GM23338 (cell line): ENCODE data around the gene CAMSAP1. TPM values are rescaled to one million over a fixed set of nuclear protein-coding genes. Genes with fewer than 3 reads are reported as not detected.
A peak's percentile ranks its signal among the peaks of the same experiment; 100 is the strongest.

Experiments
- ATAC-seq: fragments of 200-7000 bp; cut with Tn5 transposase; 3 replicates; pipeline ENCODE4 v1.9.1; 2020
- DNase-seq: peaks from one replicate; pipeline ENCODE4 v3.0.0-alpha.2; 2015; ENCODE audit warnings: low spot score
- H2AFZ ChIP-seq: fragments of 200-600 bp; sonication (generic); 2 replicates; pipeline ENCODE4 v1.8.0; 2016; ENCODE audit warnings: antibody characterized with exemption, mild to moderate bottlenecking, moderate library complexity
- H3F3A ChIP-seq: fragments of 200-600 bp; sonication (generic); replicated peaks from 2 replicates; pipeline ENCODE4 v1.8.0; 2017; ENCODE audit warnings: antibody characterized with exemption, mixed run types, low read depth
- H3K27ac ChIP-seq: fragments of 200-600 bp; sonication (generic); 2 replicates; pipeline ENCODE4 v1.6.1; 2016; ENCODE audit warnings: low read depth
- H3K27me3 ChIP-seq: fragments of 200-600 bp; sonication (generic); 2 replicates; pipeline ENCODE4 v1.8.0; 2016; ENCODE audit warnings: mild to moderate bottlenecking, mixed run types, moderate library complexity; ENCODE audit not compliant: insufficient read depth
- H3K36me3 ChIP-seq: fragments of 200-600 bp; sonication (generic); 2 replicates; pipeline ENCODE4 v1.8.0; 2016; ENCODE audit warnings: mild to moderate bottlenecking; ENCODE audit not compliant: insufficient read depth
- H3K4me1 ChIP-seq: fragments of 200-600 bp; sonication (generic); 2 replicates; pipeline ENCODE4 v1.8.0; 2016; ENCODE audit warnings: mild to moderate bottlenecking, moderate library complexity; ENCODE audit not compliant: insufficient read depth
- H3K4me2 ChIP-seq: fragments of 200-600 bp; sonication (generic); 2 replicates; pipeline ENCODE4 v1.7.1; 2017; ENCODE audit warnings: mixed run types
- H3K4me3 ChIP-seq: fragments of 200-600 bp; sonication (generic); 2 replicates; pipeline ENCODE4 v1.6.1; 2016; ENCODE audit warnings: mixed run types
- H3K79me2 ChIP-seq: fragments of 200-600 bp; sonication (generic); replicated peaks from 2 replicates; pipeline ENCODE4 v1.8.0; 2017; ENCODE audit warnings: mild to moderate bottlenecking; ENCODE audit not compliant: insufficient read depth
- H3K9me2 ChIP-seq: fragments of 200-600 bp; sonication (generic); 2 replicates; pipeline ENCODE4 v1.8.0; 2017; ENCODE audit not compliant: insufficient read depth
- H4K20me1 ChIP-seq: fragments of 200-600 bp; sonication (generic); replicated peaks from 2 replicates; pipeline ENCODE4 v1.8.0; 2017; ENCODE audit warnings: mild to moderate bottlenecking; ENCODE audit not compliant: insufficient read depth
- H3K27ac Mint-ChIP-seq: 2 replicates; pipeline ENCODE4 v1.8.0; 2020; ENCODE audit warnings: inconsistent platforms, mild to moderate bottlenecking, moderate library complexity, mixed read lengths
- H3K27me3 Mint-ChIP-seq: 3 replicates; pipeline ENCODE4 v1.8.0; 2022; ENCODE audit warnings: low read depth, mild to moderate bottlenecking, moderate library complexity, mixed read lengths, inconsistent platforms; ENCODE audit not compliant: insufficient read depth, poor library complexity
- H3K36me3 Mint-ChIP-seq: 3 replicates; pipeline ENCODE4 v1.8.0; 2021; ENCODE audit warnings: low read depth, mild to moderate bottlenecking, inconsistent platforms, moderate library complexity, mixed read lengths
- H3K4me1 Mint-ChIP-seq: 3 replicates; pipeline ENCODE4 v1.8.0; 2020; ENCODE audit warnings: mild to moderate bottlenecking, inconsistent platforms, mixed read lengths
- H3K4me3 Mint-ChIP-seq: 3 replicates; pipeline ENCODE4 v1.8.0; 2021; ENCODE audit warnings: moderate library complexity, mild to moderate bottlenecking, inconsistent platforms, mixed read lengths
- H3K9me3 Mint-ChIP-seq: 3 replicates; pipeline ENCODE4 v1.8.0; 2020; ENCODE audit warnings: moderate library complexity, mild to moderate bottlenecking, inconsistent platforms, mixed read lengths
- CREB1 ChIP-seq: fragments of 250-450 bp; sonication (Bioruptor Pico); IDR thresholded peaks from 2 replicates; pipeline ENCODE4 v1.5.0; 2020; ENCODE audit warnings: low read depth, mild to moderate bottlenecking, moderate library complexity
- EZH2 ChIP-seq: fragments of 200-600 bp; sonication (generic); IDR thresholded peaks from one replicate; pipeline ENCODE4 v1.8.0; 2017; ENCODE audit warnings: antibody characterized with exemption, mild to moderate bottlenecking, low read depth; ENCODE audit not compliant: unreplicated experiment
- EZH2phosphoT487 ChIP-seq: fragments of 200-600 bp; sonication (generic); IDR thresholded peaks from one replicate; pipeline ENCODE4 v1.8.1; 2018; ENCODE audit warnings: antibody characterized with exemption; ENCODE audit not compliant: unreplicated experiment
- JUNB ChIP-seq: IDR thresholded peaks from one replicate; pipeline ENCODE4 v1.6.1; 2016; ENCODE audit warnings: antibody characterized with exemption; ENCODE audit not compliant: unreplicated experiment
- NANOG ChIP-seq: IDR thresholded peaks from 2 replicates; pipeline ENCODE4 v1.6.1; 2016; ENCODE audit warnings: antibody characterized with exemption, borderline replicate concordance
- POLR2AphosphoS5 ChIP-seq: IDR thresholded peaks from 2 replicates; pipeline ENCODE4 v1.6.1; 2016; ENCODE audit warnings: antibody characterized with exemption, low read depth
- STAT1 ChIP-seq: IDR thresholded peaks from one replicate; pipeline ENCODE4 v1.6.1; 2016; ENCODE audit warnings: antibody characterized with exemption; ENCODE audit not compliant: unreplicated experiment
- ZNF114 ChIP-seq: fragments of 250-450 bp; sonication (Bioruptor Pico); IDR thresholded peaks from 2 replicates; pipeline ENCODE4 v1.5.0; 2020; ENCODE audit warnings: mild to moderate bottlenecking, moderate library complexity
- ZNF331 ChIP-seq: fragments of 250-450 bp; sonication (Bioruptor Pico); IDR thresholded peaks from 2 replicates; pipeline ENCODE4 v1.5.0; 2020; ENCODE audit warnings: low read depth, mild to moderate bottlenecking, moderate library complexity
- polyA plus RNA-seq: library from polyadenylated mRNA; unstranded; fragments of >200 nt; fragmentation: Nextera tagmentation; extraction: Ambion mirVana; gene quantifications from 2 replicates; pipeline ENCODE4 v1.2.1, GENCODE V29; 2016
- total RNA-seq: library from RNA; depleted of rRNA; stranded (reverse); fragments of >200 nt; shearing (Covaris generic); gene quantifications from 2 replicates; pipeline ENCODE4 v1.2.3, GENCODE V29; 2014
- TF ChIP-seq, protein P1 (sequence below), 2 experiments: fragments of 200-600 bp in 1 of 2; sonication (generic) in 1 of 2; conservative IDR thresholded peaks; 2 replicates each; pipeline versions ENCODE4 v1.5.1 to v1.6.1; 2016 to 2017; ENCODE audit warnings: antibody characterized with exemption in 2 of 2, low read depth in 2 of 2, mild to moderate bottlenecking in 2 of 2, moderate library complexity in 1 of 2
- TF ChIP-seq, protein P2 (sequence below): fragments of 250-450 bp; sonication (Bioruptor Pico); IDR thresholded peaks from 2 replicates; pipeline ENCODE4 v1.5.0; 2020; ENCODE audit warnings: mild to moderate bottlenecking, moderate library complexity
- TF ChIP-seq, protein P3 (sequence below): IDR thresholded peaks from 2 replicates; pipeline ENCODE4 v1.6.1; 2016; ENCODE audit warnings: antibody characterized with exemption
- TF ChIP-seq, protein P4 (sequence below): IDR thresholded peaks from one replicate; pipeline ENCODE4 v1.6.1; 2018; ENCODE audit warnings: antibody characterized with exemption; ENCODE audit not compliant: unreplicated experiment

Gene CAMSAP1
- total and polyA plus RNA-seq, 2 experiments from 2014 or later, result 6.9 to 75.4 TPM

DNA sequence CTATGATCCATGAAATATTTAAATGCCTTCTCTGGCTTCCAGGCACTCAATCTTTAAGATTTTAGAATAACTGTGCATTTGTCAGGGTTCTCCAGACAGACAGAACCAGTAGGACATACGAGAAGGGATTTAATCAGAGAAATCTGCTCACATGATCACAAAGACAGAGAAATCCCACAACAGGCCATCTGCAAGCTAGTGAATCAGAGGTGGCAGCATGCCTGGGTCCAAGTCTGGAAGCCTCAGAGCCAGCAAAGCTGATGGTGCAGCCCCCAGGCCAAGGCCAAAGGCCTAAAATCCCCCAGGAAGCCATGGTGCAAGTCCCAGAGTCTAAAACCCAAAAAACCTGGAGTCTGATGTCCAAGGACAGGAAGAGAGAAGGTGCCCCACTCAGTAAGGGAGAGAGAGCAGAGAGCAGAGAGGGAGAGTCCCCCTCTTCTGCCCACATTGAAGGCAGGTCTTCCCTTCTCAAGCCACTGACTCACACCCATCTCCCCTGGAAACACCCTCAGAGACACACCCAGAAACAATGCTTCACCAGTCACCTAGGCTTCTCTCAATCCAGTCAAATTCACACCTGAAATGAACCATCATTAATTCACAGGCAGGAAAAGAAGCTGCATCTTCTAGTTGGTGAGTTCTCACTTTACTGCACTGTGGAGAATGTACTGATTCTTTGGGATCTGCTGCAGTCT, 48.7 kb downstream of the CAMSAP1 start:
- Histone ChIP-seq H3K4me3 (no peak overlapping the region), H3K27me3 (no peaks in the 10 kb centered on the region), H3K4me1 (no peaks in the 10 kb centered on the region), H3F3A (no peaks in the 10 kb centered on the region), H3K4me2 (no peak overlapping the region), H3K79me2 (peaks cover 84% of the 10 kb centered on the region), H3K9me2 (no peaks in the 10 kb centered on the region), H4K20me1 (peaks cover 38% of the 10 kb centered on the region), H3K27ac (no peak overlapping the region), H2AFZ (no peak overlapping the region), H3K36me3 (peaks cover 7% of the 10 kb centered on the region; the same call in 1 of the 2 replicates)
- Mint-ChIP-seq H3K4me1 (no peaks in the 10 kb centered on the region; the same call in 2 of the 3 replicates), H3K36me3 (peaks cover 54% of the 10 kb centered on the region), H3K27ac (0 out of 2 replicates have a peak overlapping the region, but pooled peaks have one; percentile 51), H3K9me3 (no peaks in the 10 kb centered on the region; the same call in 2 of the 3 replicates), H3K4me3 (no peak overlapping the region), H3K27me3 (peaks cover 8% of the 10 kb centered on the region)
- TF ChIP-seq ZNF114 (CRISPR knock-in tag), result no peak
- no peak for TF ChIP-seq NANOG
- no peak for TF ChIP-seq EZH2phosphoT487
- TF ChIP-seq EZH2, result no peak
- TF ChIP-seq, protein P1, sequence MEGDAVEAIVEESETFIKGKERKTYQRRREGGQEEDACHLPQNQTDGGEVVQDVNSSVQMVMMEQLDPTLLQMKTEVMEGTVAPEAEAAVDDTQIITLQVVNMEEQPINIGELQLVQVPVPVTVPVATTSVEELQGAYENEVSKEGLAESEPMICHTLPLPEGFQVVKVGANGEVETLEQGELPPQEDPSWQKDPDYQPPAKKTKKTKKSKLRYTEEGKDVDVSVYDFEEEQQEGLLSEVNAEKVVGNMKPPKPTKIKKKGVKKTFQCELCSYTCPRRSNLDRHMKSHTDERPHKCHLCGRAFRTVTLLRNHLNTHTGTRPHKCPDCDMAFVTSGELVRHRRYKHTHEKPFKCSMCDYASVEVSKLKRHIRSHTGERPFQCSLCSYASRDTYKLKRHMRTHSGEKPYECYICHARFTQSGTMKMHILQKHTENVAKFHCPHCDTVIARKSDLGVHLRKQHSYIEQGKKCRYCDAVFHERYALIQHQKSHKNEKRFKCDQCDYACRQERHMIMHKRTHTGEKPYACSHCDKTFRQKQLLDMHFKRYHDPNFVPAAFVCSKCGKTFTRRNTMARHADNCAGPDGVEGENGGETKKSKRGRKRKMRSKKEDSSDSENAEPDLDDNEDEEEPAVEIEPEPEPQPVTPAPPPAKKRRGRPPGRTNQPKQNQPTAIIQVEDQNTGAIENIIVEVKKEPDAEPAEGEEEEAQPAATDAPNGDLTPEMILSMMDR (conservative IDR thresholded peaks at IDR 0.05; ENCODE audit: low read depth in 2 of 2), result no peak
- TF ChIP-seq STAT1, result no peak
- TF ChIP-seq ZNF331 (CRISPR knock-in tag), result no peak
- no peak for TF ChIP-seq CREB1 (CRISPR knock-in tag)
- TF ChIP-seq JUNB, result no peak
- TF ChIP-seq, protein P2, sequence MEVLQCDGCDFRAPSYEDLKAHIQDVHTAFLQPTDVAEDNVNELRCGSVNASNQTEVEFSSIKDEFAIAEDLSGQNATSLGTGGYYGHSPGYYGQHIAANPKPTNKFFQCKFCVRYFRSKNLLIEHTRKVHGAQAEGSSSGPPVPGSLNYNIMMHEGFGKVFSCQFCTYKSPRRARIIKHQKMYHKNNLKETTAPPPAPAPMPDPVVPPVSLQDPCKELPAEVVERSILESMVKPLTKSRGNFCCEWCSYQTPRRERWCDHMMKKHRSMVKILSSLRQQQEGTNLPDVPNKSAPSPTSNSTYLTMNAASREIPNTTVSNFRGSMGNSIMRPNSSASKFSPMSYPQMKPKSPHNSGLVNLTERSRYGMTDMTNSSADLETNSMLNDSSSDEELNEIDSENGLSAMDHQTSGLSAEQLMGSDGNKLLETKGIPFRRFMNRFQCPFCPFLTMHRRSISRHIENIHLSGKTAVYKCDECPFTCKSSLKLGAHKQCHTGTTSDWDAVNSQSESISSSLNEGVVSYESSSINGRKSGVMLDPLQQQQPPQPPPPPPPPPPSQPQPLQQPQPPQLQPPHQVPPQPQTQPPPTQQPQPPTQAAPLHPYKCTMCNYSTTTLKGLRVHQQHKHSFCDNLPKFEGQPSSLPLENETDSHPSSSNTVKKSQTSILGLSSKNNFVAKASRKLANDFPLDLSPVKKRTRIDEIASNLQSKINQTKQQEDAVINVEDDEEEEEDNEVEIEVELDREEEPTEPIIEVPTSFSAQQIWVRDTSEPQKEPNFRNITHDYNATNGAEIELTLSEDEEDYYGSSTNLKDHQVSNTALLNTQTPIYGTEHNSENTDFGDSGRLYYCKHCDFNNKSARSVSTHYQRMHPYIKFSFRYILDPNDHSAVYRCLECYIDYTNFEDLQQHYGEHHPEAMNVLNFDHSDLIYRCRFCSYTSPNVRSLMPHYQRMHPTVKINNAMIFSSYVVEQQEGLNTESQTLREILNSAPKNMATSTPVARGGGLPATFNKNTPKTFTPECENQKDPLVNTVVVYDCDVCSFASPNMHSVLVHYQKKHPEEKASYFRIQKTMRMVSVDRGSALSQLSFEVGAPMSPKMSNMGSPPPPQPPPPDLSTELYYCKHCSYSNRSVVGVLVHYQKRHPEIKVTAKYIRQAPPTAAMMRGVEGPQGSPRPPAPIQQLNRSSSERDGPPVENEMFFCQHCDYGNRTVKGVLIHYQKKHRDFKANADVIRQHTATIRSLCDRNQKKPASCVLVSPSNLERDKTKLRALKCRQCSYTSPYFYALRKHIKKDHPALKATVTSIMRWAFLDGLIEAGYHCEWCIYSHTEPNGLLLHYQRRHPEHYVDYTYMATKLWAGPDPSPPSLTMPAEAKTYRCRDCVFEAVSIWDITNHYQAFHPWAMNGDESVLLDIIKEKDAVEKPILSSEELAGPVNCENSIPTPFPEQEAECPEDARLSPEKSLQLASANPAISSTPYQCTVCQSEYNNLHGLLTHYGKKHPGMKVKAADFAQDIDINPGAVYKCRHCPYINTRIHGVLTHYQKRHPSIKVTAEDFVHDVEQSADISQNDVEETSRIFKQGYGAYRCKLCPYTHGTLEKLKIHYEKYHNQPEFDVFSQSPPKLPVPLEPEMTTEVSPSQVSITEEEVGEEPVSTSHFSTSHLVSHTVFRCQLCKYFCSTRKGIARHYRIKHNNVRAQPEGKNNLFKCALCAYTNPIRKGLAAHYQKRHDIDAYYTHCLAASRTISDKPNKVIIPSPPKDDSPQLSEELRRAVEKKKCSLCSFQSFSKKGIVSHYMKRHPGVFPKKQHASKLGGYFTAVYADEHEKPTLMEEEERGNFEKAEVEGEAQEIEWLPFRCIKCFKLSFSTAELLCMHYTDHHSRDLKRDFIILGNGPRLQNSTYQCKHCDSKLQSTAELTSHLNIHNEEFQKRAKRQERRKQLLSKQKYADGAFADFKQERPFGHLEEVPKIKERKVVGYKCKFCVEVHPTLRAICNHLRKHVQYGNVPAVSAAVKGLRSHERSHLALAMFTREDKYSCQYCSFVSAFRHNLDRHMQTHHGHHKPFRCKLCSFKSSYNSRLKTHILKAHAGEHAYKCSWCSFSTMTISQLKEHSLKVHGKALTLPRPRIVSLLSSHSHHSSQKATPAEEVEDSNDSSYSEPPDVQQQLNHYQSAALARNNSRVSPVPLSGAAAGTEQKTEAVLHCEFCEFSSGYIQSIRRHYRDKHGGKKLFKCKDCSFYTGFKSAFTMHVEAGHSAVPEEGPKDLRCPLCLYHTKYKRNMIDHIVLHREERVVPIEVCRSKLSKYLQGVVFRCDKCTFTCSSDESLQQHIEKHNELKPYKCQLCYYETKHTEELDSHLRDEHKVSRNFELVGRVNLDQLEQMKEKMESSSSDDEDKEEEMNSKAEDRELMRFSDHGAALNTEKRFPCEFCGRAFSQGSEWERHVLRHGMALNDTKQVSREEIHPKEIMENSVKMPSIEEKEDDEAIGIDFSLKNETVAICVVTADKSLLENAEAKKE (CRISPR knock-in tag), result no peak
- TF ChIP-seq POLR2AphosphoS5, result no peak
- TF ChIP-seq, protein P3, sequence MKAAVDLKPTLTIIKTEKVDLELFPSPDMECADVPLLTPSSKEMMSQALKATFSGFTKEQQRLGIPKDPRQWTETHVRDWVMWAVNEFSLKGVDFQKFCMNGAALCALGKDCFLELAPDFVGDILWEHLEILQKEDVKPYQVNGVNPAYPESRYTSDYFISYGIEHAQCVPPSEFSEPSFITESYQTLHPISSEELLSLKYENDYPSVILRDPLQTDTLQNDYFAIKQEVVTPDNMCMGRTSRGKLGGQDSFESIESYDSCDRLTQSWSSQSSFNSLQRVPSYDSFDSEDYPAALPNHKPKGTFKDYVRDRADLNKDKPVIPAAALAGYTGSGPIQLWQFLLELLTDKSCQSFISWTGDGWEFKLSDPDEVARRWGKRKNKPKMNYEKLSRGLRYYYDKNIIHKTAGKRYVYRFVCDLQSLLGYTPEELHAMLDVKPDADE, result no peak
- TF ChIP-seq, protein P4, sequence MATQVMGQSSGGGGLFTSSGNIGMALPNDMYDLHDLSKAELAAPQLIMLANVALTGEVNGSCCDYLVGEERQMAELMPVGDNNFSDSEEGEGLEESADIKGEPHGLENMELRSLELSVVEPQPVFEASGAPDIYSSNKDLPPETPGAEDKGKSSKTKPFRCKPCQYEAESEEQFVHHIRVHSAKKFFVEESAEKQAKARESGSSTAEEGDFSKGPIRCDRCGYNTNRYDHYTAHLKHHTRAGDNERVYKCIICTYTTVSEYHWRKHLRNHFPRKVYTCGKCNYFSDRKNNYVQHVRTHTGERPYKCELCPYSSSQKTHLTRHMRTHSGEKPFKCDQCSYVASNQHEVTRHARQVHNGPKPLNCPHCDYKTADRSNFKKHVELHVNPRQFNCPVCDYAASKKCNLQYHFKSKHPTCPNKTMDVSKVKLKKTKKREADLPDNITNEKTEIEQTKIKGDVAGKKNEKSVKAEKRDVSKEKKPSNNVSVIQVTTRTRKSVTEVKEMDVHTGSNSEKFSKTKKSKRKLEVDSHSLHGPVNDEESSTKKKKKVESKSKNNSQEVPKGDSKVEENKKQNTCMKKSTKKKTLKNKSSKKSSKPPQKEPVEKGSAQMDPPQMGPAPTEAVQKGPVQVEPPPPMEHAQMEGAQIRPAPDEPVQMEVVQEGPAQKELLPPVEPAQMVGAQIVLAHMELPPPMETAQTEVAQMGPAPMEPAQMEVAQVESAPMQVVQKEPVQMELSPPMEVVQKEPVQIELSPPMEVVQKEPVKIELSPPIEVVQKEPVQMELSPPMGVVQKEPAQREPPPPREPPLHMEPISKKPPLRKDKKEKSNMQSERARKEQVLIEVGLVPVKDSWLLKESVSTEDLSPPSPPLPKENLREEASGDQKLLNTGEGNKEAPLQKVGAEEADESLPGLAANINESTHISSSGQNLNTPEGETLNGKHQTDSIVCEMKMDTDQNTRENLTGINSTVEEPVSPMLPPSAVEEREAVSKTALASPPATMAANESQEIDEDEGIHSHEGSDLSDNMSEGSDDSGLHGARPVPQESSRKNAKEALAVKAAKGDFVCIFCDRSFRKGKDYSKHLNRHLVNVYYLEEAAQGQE, result no peak
- no peak for DNase-seq
- ATAC-seq, result no peak
